Neural cell (in vitro differentiated cells): ENCODE measurements around the gene CNN1.

ENCODE experiments used
- EP300 ChIP-seq: fragments of 450-650 bp; conservative IDR thresholded peaks from 2 replicates; pipeline ENCODE4 v1.6.1; 2014; ENCODE audit warnings: antibody characterized with exemption, mild to moderate bottlenecking, moderate library complexity; ENCODE audit not compliant: poor library complexity, severe bottlenecking
- EZH2 ChIP-seq: fragments of 200-600, 300-800 bp; shearing (Covaris generic), sonication (generic); IDR thresholded peaks from 2 replicates; pipeline ENCODE4 v1.6.1; 2014; ENCODE audit warnings: antibody characterized with exemption, low read length, borderline replicate concordance, mild to moderate bottlenecking; ENCODE audit not compliant: insufficient read depth, poor library complexity, severe bottlenecking

- TF ChIP-seq EZH2 (no peak), EP300 (no peak)
Measured at GRCh38 chr19:11538232-11539036, at the start of gene CNN1.
